Vagina (tissue), 2 donors: ENCODE measurements around the gene FKBP15.

ENCODE experiments used
- POLR2A ChIP-seq, 2 donors: fragments of 450-650 bp; IDR thresholded peaks; one replicate each; pipeline ENCODE4 v1.6.1; 2017; ENCODE audit warnings: antibody characterized with exemption in 2 of 2, mild to moderate bottlenecking in 2 of 2, moderate library complexity in 2 of 2
- POLR2AphosphoS5 ChIP-seq, 2 donors: sonication (generic); formaldehyde crosslinking; IDR thresholded peaks; one replicate each; pipeline ENCODE4 v1.9.0; 2017; ENCODE audit warnings: antibody characterized with exemption in 2 of 2, mild to moderate bottlenecking in 2 of 2, low read depth in 1 of 2; ENCODE audit not compliant: insufficient read depth in 1 of 2
- TF ChIP-seq, protein P1 (sequence below), 3 experiments: fragments of 450-650 bp in 2 of 3; fragments of 200-600 bp in 1 of 3; sonication (generic) in 1 of 3; IDR thresholded peaks; one replicate each; pipeline ENCODE4 v1.5.1; 2017 to 2019; ENCODE audit warnings: antibody characterized with exemption in 3 of 3, mild to moderate bottlenecking in 2 of 3, moderate library complexity in 2 of 3

DNA sequence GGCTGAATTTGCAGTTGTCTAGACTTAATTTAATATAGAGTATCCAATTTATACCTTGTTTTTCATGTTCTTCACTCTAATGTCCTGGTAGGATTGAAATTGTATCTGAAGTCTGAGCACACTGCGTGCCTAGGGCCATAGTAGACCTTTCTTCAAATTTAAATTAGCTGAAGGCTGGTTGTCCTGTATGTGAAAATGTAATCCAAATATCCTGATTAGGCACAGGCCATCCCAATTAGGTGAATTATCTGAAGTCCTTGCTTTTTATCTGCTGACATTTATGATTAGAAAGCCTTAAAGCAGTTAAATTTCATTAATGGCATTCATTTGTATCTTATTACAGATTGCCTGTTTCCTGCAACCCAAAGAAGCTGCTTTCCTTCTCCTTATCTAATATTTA is 33.9 kb upstream of the FKBP15 start:
- TF ChIP-seq, protein P1, sequence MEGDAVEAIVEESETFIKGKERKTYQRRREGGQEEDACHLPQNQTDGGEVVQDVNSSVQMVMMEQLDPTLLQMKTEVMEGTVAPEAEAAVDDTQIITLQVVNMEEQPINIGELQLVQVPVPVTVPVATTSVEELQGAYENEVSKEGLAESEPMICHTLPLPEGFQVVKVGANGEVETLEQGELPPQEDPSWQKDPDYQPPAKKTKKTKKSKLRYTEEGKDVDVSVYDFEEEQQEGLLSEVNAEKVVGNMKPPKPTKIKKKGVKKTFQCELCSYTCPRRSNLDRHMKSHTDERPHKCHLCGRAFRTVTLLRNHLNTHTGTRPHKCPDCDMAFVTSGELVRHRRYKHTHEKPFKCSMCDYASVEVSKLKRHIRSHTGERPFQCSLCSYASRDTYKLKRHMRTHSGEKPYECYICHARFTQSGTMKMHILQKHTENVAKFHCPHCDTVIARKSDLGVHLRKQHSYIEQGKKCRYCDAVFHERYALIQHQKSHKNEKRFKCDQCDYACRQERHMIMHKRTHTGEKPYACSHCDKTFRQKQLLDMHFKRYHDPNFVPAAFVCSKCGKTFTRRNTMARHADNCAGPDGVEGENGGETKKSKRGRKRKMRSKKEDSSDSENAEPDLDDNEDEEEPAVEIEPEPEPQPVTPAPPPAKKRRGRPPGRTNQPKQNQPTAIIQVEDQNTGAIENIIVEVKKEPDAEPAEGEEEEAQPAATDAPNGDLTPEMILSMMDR (IDR thresholded peaks at IDR 0.05): no peak
- no peak for TF ChIP-seq POLR2A (IDR thresholded peaks at IDR 0.05)
- no peak for TF ChIP-seq POLR2AphosphoS5 (IDR thresholded peaks at IDR 0.05; ENCODE audit: insufficient read depth in 1 of 2, low read depth in 1 of 2)
